PFSK-1 (cell line): ENCODE results near the gene LPAR4.

Experiments used
- FOXP2 ChIP-seq: optimal IDR thresholded peaks from 2 replicates; pipeline ENCODE3; 2011; ENCODE audit warnings: borderline replicate concordance, control low read depth, inconsistent platforms; ENCODE audit not compliant: insufficient read depth; ENCODE audit errors: extremely low read length, extremely low read depth
- POLR2AphosphoS5 ChIP-seq: IDR thresholded peaks from 2 replicates; pipeline ENCODE4 v1.6.1; 2012; ENCODE audit warnings: low read depth, mild to moderate bottlenecking, control low read depth, low read length, moderate library complexity
- SIN3A ChIP-seq: IDR thresholded peaks from 2 replicates; pipeline ENCODE4 v1.6.1; 2012; ENCODE audit warnings: mild to moderate bottlenecking, low read length, moderate library complexity, borderline replicate concordance; ENCODE audit not compliant: insufficient read depth
- TAF1 ChIP-seq: IDR thresholded peaks from 2 replicates; pipeline ENCODE4 v1.6.1; 2012; ENCODE audit warnings: low read length, control low read depth, borderline replicate concordance; ENCODE audit not compliant: insufficient read depth
- TF ChIP-seq, protein P1 (sequence below), 2 experiments: IDR thresholded peaks; 2 replicates each; pipeline versions ENCODE4 v1.6.1 to v1.8.0; 2011 to 2012; ENCODE audit warnings: low read depth in 2 of 2, low read length in 2 of 2, control low read depth in 1 of 2, inconsistent platforms in 1 of 2, mild to moderate bottlenecking in 1 of 2, moderate library complexity in 1 of 2; ENCODE audit not compliant: insufficient read depth in 1 of 2

DNA sequence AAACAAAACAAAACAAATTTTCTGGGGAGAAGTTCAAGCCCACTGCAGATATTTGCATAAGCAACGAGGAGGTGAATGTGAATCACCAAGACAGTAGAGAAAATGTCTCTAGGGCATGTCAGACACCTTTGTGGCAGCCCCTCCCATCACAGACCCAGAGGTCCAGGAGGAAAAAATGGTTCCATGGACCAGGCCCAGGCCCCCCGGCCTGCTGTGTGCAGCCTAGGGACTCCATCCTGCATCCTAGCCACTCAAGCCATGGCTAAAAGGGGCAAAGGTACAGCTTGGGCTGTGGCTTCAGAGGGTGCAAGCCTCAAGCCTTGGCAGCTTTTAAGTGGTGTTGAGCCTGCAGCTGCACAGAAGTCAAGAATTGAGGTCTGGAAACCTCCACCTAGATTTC is 54.0 kb downstream of the LPAR4 start:
- TF ChIP-seq POLR2AphosphoS5 (no peak), TAF1 (no peak), SIN3A (no peak), FOXP2 (no peak)
- TF ChIP-seq, protein P1, sequence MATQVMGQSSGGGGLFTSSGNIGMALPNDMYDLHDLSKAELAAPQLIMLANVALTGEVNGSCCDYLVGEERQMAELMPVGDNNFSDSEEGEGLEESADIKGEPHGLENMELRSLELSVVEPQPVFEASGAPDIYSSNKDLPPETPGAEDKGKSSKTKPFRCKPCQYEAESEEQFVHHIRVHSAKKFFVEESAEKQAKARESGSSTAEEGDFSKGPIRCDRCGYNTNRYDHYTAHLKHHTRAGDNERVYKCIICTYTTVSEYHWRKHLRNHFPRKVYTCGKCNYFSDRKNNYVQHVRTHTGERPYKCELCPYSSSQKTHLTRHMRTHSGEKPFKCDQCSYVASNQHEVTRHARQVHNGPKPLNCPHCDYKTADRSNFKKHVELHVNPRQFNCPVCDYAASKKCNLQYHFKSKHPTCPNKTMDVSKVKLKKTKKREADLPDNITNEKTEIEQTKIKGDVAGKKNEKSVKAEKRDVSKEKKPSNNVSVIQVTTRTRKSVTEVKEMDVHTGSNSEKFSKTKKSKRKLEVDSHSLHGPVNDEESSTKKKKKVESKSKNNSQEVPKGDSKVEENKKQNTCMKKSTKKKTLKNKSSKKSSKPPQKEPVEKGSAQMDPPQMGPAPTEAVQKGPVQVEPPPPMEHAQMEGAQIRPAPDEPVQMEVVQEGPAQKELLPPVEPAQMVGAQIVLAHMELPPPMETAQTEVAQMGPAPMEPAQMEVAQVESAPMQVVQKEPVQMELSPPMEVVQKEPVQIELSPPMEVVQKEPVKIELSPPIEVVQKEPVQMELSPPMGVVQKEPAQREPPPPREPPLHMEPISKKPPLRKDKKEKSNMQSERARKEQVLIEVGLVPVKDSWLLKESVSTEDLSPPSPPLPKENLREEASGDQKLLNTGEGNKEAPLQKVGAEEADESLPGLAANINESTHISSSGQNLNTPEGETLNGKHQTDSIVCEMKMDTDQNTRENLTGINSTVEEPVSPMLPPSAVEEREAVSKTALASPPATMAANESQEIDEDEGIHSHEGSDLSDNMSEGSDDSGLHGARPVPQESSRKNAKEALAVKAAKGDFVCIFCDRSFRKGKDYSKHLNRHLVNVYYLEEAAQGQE (IDR thresholded peaks at IDR 0.05; ENCODE audit: insufficient read depth in 1 of 2, low read depth in 2 of 2, low read length in 2 of 2), result no peak
